ENCODE results near the gene PCDHB14.
"Not testable (repeated sequence)": the region's sequence is repeated elsewhere in the genome, so short reads cannot be mapped to it uniquely, and the experiment has no call there.

- TF ChIP-seq CTCF (IDR thresholded peaks at IDR 0.05); EZH2 (IDR thresholded peaks at IDR 0.05; ENCODE audit: borderline replicate concordance, insufficient read depth, low read depth, low read length, poor library complexity, severe bottlenecking): not testable (repeated sequence)
These were observed 12.8 kb downstream of the PCDHB14 start for GRCh38 chr5:141235922-141236321.
